Measurements from ENCODE around the gene BROX. TPM values are rescaled to one million over a fixed set of nuclear protein-coding genes. Genes with fewer than 3 reads are reported as not detected.
"Not testable (repeated sequence)": the region's sequence is repeated elsewhere in the genome, so short reads cannot be mapped to it uniquely, and the experiment has no call there.

BROX gene
- total RNA-seq, 1 experiment from 2014 or later: 67.4 TPM

- in situ Hi-C loops (cut with HindIII; ENCODE audit: low pct_unique_long_range_greater_than_20kb, low sequenced_read_pairs): no loop called here
- peak; percentile 24 for DNase-seq (ENCODE audit: low read depth, low spot score)
Measured at GRCh38 chr1:222759451-222760035, 47.2 kb downstream of the BROX start.

- DNase-seq (ENCODE audit: low read depth, low spot score): no peak
- in situ Hi-C loops (cut with HindIII; ENCODE audit: low pct_unique_long_range_greater_than_20kb, low sequenced_read_pairs): no loop called here
Measured at GRCh38 chr1:222761083-222761482, 48.7 kb downstream of the BROX start.

- in situ Hi-C loops (cut with HindIII; ENCODE audit: low pct_unique_long_range_greater_than_20kb, low sequenced_read_pairs); DNase-seq (ENCODE audit: low read depth, low spot score): not testable (repeated sequence)
Measured at GRCh38 chr1:222762178-222762577, 49.8 kb downstream of the BROX start.

- in situ Hi-C loops (cut with HindIII; ENCODE audit: low pct_unique_long_range_greater_than_20kb, low sequenced_read_pairs): no loop called here
- DNase-seq (ENCODE audit: low read depth, low spot score): no peak
Measured at GRCh38 chr1:222767152-222767571, 54.8 kb downstream of the BROX start.

- in situ Hi-C loops (cut with HindIII; ENCODE audit: low pct_unique_long_range_greater_than_20kb, low sequenced_read_pairs): no loop called here
- no peak for DNase-seq (ENCODE audit: low read depth, low spot score)
Measured at GRCh38 chr1:222768592-222768991, 56.2 kb downstream of the BROX start.

- in situ Hi-C loops (cut with HindIII; ENCODE audit: low pct_unique_long_range_greater_than_20kb, low sequenced_read_pairs): no loop called here
- DNase-seq (ENCODE audit: low read depth, low spot score): peak; percentile 31
Measured at GRCh38 chr1:222769181-222769580, 56.8 kb downstream of the BROX start.

- in situ Hi-C loops (cut with HindIII; ENCODE audit: low pct_unique_long_range_greater_than_20kb, low sequenced_read_pairs): no loop called here
- no peak for DNase-seq (ENCODE audit: low read depth, low spot score)
Measured at GRCh38 chr1:222769971-222770620, 57.7 kb downstream of the BROX start.

- DNase-seq (ENCODE audit: low read depth, low spot score): no peak
- in situ Hi-C loops (cut with HindIII; ENCODE audit: low pct_unique_long_range_greater_than_20kb, low sequenced_read_pairs): no loop called here
Measured at GRCh38 chr1:222772996-222773379, 60.6 kb downstream of the BROX start.

- DNase-seq (ENCODE audit: low read depth, low spot score): peak; percentile 73
- in situ Hi-C loops (cut with HindIII; ENCODE audit: low pct_unique_long_range_greater_than_20kb, low sequenced_read_pairs): loop anchor here (25.0 kb wide), 1 partner anchor 310 kb away; no protein-coding TSS in a partner anchor
Measured at GRCh38 chr1:222777463-222777862, 65.1 kb downstream of the BROX start.

GRCh38 chr1:222777977-222778376 is 65.6 kb downstream of the BROX start:
- in situ Hi-C loops (cut with HindIII; ENCODE audit: low pct_unique_long_range_greater_than_20kb, low sequenced_read_pairs): loop anchor here (25.0 kb wide), 1 partner anchor 309 kb away; no protein-coding TSS in a partner anchor
- no peak for DNase-seq (ENCODE audit: low read depth, low spot score)

- in situ Hi-C loops (cut with HindIII; ENCODE audit: low pct_unique_long_range_greater_than_20kb, low sequenced_read_pairs): loop anchor here (25.0 kb wide), 1 partner anchor 306 kb away; no protein-coding TSS in a partner anchor
- no peak for DNase-seq (ENCODE audit: low read depth, low spot score)
Measured at GRCh38 chr1:222781251-222781650, 68.9 kb downstream of the BROX start.

GRCh38 chr1:222783051-222783450 is 70.7 kb downstream of the BROX start:
- no peak for DNase-seq (ENCODE audit: low read depth, low spot score)
- in situ Hi-C loops (cut with HindIII; ENCODE audit: low pct_unique_long_range_greater_than_20kb, low sequenced_read_pairs): loop anchor here (25.0 kb wide), 1 partner anchor 304 kb away; no protein-coding TSS in a partner anchor

- in situ Hi-C loops (cut with HindIII; ENCODE audit: low pct_unique_long_range_greater_than_20kb, low sequenced_read_pairs): loop anchor here (25.0 kb wide), 1 partner anchor 303 kb away; no protein-coding TSS in a partner anchor
- DNase-seq (ENCODE audit: low read depth, low spot score): peak; percentile 96
Measured at GRCh38 chr1:222784371-222784770, 72.0 kb downstream of the BROX start.

Other genes starting within 250 kb of the BROX start
- not detected in 2 replicates for gene HHIPL2, start 164.5 kb upstream of the BROX start, total RNA-seq (2014; rRNA removed; shearing (Covaris generic))
- gene TAF1A, start 122.6 kb upstream of the BROX start, total RNA-seq (2014; rRNA removed; shearing (Covaris generic)): 9.2 and 11.3 TPM in 2 replicates
- 29.1 and 38.6 TPM in 2 replicates for gene MIA3, start 94.5 kb upstream of the BROX start, total RNA-seq (2014; rRNA removed; shearing (Covaris generic))
- gene AIDA, start 73 bp upstream of the BROX start, total RNA-seq (2014; rRNA removed; shearing (Covaris generic)): 18.9 and 20.0 TPM in 2 replicates
- not detected in 2 replicates for gene FAM177B, start 24.6 kb downstream of the BROX start, total RNA-seq (2014; rRNA removed; shearing (Covaris generic))
- 2.1 and 2.4 TPM in 2 replicates for gene DISP1, start 102.5 kb downstream of the BROX start, total RNA-seq (2014; rRNA removed; shearing (Covaris generic))